ENCODE results near the gene IL18.
"Not testable (repeated sequence)": the region's sequence is repeated elsewhere in the genome, so short reads cannot be mapped to it uniquely, and the experiment has no call there.

IL18 gene

DNA sequence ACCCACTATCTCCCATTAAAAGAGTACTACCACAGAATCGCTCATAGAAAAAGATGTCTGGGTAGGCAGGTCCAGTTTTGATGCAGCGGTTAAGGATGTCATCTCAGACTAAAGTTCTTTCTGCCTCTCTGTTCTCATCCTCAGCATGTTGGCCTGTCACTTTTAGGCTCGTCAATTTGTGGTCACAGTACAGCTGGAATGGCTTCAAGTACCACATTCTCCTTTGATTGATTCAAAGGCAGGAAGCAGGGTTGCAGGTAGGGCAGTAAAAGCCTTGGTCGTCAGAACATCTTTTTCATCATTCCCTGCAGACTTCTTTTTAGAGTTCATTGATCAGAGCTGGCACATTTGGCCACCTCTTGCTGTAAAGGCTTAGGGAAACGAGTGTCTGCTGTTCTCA is 48.5 kb downstream of the IL18 start:
- no peak for DNase-seq (ENCODE audit: low read depth)

DNA sequence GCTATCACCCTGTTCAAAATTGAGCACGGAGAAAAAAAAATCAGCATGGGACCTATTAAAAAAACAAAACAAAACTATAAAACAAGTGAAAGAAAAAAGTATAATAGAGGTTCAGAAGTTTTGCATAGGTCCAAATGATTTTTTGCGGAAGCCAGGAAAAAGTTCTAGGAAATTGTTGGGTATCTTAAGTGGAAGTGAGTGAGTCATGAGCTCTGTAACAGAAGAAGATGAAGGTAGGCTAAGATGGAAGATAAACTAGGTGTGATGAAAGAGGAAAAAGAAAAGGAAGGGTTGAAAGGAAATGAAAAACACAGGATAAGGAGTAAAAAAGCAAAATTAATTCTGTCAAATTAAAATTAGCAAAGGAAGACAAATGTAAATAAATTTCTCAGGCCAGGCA is 49.4 kb downstream of the IL18 start:
- no peak for DNase-seq (ENCODE audit: low read depth)

- DNase-seq (ENCODE audit: low read depth) = peak; percentile 38
These were observed 50.1 kb downstream of the IL18 start for GRCh38 chr11:112113539-112114457.

DNA sequence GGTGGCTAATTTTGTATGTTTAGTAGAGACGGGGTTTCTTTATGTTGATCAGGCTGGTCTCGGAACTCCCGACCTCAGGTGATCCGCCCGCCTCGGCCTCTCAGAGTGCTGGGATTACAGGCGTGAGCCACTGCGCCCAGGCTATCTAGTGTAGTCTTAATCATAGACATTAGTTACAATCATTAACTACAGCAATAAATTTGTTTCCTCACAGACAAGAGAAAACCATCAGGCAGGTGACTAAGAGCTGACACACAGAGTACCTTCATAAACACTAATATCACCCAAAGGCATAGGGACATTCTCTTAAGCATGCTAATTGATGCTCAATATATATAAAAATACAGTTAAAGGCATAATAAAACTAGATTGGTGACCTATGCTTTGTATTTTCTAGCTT is 57.8 kb downstream of the IL18 start:
- DNase-seq (ENCODE audit: low read depth) = no peak

DNA sequence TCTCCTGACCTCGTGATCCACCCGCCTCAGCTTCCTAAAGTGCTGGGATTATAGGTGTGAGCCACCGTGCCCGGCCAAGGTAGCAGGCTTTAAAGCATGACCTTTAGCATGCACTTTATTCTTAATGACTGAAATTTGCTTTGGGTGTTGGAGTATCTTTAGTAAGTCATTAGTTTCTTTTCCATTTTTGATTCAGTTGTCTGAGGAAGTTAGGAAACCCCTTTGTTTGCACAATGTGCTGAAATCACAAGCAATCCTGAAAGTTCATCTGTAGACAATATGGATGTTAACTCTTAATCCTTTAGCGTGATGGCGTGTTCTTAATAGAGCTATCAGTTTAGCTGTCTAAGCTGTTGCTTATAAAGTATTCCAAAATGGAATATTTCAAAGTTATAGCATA is 60.4 kb downstream of the IL18 start:
- no peak for DNase-seq (ENCODE audit: low read depth)

- DNase-seq (ENCODE audit: low read depth) = no peak
These were observed 63.4 kb downstream of the IL18 start for GRCh38 chr11:112100462-112100861.

- no peak for DNase-seq (ENCODE audit: low read depth)
These were observed 66.0 kb downstream of the IL18 start for GRCh38 chr11:112097734-112098528.

GRCh38 chr11:112096194-112096593 is 67.7 kb downstream of the IL18 start:
- no peak for DNase-seq (ENCODE audit: low read depth)

DNA sequence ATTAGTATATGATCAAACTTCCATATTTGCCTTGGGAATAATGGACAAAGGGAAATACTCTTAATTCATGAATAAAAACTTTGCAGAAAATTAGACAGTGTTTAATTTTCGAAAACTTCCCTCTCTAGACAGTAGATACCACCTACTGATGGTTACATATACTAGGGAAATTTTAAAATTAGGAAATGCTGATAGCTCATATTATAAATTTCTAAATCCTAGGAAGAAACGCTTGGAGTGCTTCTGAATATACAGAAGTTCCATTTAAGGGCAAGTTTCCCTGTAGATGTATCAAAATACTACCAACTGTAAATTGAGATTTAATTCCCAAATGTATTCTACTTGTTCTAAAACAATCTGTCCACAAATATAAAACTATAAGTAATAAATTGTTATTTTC is 68.6 kb downstream of the IL18 start:
- DNase-seq (ENCODE audit: low read depth) = not testable (repeated sequence)

All from GM04504 (cell line).